GM21723 (cell line): ENCODE measurements around the gene NOX5.

Source experiments
- ATAC-seq: cut with Tn5 transposase; IDR thresholded peaks from one replicate; pipeline ENCODE4 v1.9.1; 2021; ENCODE audit warnings: mild to moderate bottlenecking, moderate library complexity; ENCODE audit not compliant: unreplicated experiment

The NOX5 gene

GRCh38 chr15:69075440-69075839 is 60.9 kb downstream of the NOX5 start:
- ATAC-seq, result no peak

- no peak for ATAC-seq
Measured at GRCh38 chr15:69076756-69077155, 62.3 kb downstream of the NOX5 start.

DNA sequence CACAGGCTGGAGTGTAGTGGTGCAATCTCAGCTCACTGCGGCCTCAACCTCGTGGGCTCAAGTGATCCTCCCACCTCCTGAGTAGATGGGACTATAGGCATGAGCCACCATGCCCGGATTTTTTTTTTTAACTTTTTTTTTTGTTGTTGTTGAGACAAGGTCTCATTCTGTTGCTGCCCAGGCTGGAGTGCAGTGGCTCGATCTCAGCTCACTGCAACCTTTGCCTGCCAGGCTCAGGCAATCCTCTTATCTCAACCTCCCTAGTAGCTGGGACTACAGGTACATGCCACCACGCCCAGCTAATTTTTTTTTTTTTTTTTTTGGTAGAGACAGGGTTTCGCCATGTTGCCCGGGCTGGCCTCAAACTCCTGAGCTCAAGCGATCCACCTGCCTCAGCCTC is 64.1 kb downstream of the NOX5 start:
- ATAC-seq, result no peak

- no peak for ATAC-seq
Measured at GRCh38 chr15:69080295-69081248, 66.1 kb downstream of the NOX5 start.

DNA sequence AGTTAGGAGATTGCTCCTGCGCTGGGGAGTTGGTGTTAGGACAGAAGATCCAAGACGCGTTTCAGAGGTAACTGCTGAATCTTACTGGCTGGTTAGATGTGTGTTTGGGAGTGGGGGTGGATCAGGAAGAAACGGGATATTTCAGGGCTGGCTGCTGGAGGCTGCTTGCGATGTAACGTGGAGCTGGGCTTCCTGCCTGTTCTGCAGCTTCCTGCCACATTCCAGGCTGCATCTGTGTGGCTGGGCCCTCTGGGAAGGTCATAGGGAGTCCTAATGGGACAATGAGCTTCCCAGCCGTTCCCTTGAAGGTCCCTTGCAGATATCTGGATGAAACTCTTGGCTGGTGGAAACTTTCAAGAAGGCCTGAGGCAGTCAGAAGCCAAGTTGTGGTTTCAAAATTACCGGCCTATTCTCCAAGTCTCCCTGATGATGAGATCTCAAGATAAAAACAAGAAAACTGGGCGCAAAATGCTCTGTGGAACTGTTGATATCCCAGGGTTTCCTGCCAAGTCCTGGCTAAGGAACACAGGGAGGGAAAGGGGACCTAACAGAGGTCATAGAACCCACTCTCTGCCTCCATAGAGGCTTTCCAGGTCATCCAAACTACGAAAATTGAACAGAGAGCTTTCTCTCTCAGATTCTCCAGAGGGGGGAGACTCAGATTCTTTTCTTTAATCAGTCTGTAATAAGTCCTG is 67.0 kb downstream of the NOX5 start:
- no peak for ATAC-seq

DNA sequence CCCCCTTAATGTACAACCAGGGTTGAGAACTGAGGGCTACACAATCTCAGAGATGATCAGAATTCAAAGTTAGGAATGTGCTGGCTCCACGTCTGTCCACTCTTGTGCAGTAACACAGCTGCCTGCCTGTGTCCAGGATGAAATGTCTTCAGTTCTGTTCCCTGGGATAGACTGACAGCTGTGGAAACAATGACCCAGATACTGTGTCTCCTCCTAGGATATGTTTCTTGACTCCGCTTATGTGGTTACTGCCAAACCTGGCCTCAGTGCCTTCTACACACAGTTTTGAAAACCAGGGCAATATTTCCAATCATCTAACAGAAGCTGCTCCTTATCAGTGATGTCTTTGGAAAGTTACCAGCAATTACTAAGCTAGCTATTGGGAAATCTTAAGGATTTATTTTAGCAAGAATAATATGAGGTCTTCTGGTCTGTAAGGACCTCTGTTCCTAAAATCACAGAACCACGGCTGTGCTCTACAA is 67.6 kb downstream of the NOX5 start:
- ATAC-seq, result no peak

DNA sequence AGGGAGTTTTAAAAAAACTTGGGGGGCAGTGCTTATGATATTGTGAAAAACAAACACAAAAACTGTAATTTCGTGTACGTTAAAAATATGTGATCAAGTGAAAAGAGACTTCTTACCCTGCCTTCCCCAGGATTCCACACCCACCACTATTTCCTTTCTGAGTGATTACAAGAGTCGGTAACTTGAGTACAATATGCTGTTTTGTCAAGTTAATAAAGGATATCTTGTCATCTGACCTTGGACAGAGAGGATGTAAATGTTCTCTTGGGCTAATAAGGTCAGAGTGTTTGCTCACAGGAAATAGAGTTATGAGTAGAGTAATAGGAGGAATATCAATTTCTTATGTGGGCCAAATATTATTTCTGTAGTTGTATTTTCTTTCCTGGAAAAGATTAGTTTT is 68.1 kb downstream of the NOX5 start:
- no peak for ATAC-seq

DNA sequence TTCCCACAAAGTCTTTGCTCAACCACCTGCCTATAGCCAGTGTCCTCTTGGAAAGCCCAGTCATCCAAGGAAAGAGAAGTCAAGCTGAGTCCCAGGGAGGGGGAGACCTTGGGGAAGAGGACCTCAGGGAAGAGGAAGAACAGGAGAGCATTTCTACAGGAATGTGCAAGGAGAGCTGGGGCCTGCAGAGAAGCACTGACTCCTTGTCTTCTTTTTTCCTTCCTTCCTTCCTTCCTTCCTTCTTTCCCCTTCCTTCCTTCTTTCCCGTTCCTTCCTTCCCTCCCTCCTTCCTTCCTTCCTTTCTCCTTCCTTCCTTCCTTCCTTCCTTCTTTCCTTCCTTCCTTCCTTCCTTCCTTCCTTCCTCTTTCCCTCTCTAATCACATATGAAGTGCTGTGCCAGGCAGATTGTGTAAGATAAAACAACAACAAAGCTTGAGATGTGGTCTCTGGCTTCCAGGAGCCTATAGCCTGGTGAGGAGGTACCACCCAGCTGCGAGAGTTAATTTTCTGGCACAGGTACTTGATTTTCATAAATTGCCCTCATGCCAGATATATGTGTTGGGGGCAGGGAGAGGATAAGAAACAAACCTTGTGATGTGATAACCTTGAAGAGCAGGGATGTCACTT is 70.0 kb downstream of the NOX5 start:
- ATAC-seq, result no peak

GRCh38 chr15:69085325-69086081 is 71.0 kb downstream of the NOX5 start:
- ATAC-seq, result no peak

- ATAC-seq, result no peak
Measured at GRCh38 chr15:69086427-69087204, 72.1 kb downstream of the NOX5 start.

GRCh38 chr15:69087366-69087976 is 73.0 kb downstream of the NOX5 start:
- ATAC-seq, result no peak

GRCh38 chr15:69088300-69088965 is 73.9 kb downstream of the NOX5 start:
- no peak for ATAC-seq

GRCh38 chr15:69089258-69089657 is 74.8 kb downstream of the NOX5 start:
- ATAC-seq, result no peak

GRCh38 chr15:69090197-69090948 is 75.9 kb downstream of the NOX5 start:
- ATAC-seq, result no peak

DNA sequence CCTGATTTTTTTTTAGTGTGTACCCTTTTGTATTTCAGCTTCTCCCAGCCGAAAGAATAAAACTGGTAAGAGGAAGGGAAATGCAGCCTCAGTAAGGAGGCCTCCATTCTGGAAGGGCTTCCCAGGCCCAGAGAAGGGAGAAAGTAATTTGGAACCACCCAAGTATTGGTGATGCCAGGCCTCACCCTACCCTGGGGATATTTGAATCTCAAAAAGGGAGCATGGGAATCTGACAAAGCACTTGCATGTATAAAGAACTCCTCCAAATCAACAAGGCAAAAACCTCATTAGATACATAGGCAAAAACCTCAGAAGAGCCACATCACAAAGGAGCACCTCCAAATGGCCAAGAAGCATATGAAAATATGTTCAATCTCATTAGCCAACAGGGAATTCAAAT is 77.2 kb downstream of the NOX5 start:
- ATAC-seq, result no peak

DNA sequence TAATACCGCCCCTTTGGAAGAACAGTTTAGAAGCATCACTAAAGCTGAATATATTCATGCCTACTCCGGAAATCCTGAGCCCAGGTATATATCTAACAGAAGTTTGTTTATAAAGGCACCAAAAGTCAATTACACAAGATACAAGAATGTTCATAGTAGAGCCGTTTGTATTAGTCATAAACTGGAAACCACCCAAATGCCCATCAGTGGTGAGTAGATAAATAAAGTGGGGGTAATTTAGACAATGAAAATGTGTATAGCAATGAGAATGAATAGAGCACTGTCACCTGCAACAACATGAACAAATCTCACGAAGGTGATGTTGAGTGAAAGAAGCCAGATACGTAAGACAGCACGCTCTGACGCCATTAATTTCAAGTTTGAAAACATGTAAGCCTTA is 77.7 kb downstream of the NOX5 start:
- no peak for ATAC-seq

DNA sequence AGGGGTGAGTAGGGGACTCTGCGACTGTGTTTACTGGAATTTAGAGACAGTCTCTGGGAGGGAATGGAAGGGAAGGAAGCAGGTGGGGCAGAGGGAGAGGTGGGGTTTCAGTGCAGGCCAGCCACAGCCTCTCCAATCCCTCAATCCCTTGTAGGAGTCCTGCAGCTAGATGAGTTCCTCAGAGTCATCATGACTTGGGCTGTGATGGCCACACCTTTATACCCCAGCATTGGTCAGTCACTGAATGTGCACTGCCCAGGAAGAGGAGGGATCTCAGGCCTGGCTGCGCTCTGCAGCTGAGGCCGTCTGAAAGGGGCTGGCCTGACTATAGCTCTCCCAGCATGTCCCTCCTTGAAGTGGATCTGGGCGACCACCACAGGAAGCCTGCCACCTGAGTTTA is 78.6 kb downstream of the NOX5 start:
- no peak for ATAC-seq

GRCh38 chr15:69093614-69094013 is 79.1 kb downstream of the NOX5 start:
- no peak for ATAC-seq
